GM12878 (cell line): ENCODE data around the gene GCNT3.

Experiments used
- LARP7 ChIP-seq: fragments of 450-650 bp; IDR thresholded peaks from 2 replicates; pipeline ENCODE4 v1.6.1; 2017; ENCODE audit warnings: mild to moderate bottlenecking
- TF ChIP-seq, protein P1 (sequence below), 3 experiments: IDR thresholded peaks in 2 of 3; conservative IDR thresholded peaks in 1 of 3; 2 replicates each; pipeline ENCODE4 v1.5.1; 2011; ENCODE audit warnings: low read depth in 3 of 3, low read length in 3 of 3, mild to moderate bottlenecking in 3 of 3, control low read depth in 2 of 3, moderate library complexity in 2 of 3, inconsistent platforms in 1 of 3, mixed read lengths in 1 of 3; ENCODE audit not compliant: control insufficient read depth in 2 of 3, insufficient read depth in 1 of 3; ENCODE audit errors: extremely low read depth in 1 of 3

DNA sequence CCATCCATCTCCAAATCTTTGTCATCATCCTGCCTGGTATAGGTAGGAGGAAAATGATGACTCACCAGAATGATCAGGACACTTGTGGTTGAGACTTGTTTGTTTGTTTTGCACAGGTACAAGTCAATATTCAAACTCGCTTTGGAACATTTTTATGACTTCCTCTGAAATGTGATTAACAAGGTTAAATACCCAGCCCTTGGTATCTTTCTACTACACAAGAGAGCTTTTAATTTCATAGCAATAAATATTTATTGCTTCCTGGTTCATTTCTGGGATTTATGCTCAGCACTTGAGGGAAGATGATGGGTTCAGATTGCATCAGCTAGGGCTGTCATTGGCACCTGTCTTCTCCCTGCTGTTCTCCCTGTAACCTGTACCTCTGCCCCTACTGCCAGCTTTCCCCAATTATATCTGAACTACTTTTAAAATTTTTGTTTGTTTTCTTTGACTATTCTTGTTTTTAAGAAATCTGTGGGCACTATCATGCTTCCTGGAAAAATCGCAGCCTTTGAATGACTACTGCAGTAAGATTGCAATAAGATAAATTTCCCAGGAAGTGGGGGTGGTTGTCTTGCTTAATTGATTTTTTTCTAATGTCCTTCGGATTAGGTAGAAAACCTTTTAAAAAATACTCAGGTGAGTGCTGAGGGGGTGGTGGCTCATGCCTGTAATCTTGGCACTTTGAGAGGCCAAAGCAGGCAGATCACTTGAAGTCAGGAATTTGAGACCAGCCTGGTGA lies 24.3 kb upstream of the GCNT3 start:
- TF ChIP-seq LARP7, result no peak
- TF ChIP-seq, protein P1, sequence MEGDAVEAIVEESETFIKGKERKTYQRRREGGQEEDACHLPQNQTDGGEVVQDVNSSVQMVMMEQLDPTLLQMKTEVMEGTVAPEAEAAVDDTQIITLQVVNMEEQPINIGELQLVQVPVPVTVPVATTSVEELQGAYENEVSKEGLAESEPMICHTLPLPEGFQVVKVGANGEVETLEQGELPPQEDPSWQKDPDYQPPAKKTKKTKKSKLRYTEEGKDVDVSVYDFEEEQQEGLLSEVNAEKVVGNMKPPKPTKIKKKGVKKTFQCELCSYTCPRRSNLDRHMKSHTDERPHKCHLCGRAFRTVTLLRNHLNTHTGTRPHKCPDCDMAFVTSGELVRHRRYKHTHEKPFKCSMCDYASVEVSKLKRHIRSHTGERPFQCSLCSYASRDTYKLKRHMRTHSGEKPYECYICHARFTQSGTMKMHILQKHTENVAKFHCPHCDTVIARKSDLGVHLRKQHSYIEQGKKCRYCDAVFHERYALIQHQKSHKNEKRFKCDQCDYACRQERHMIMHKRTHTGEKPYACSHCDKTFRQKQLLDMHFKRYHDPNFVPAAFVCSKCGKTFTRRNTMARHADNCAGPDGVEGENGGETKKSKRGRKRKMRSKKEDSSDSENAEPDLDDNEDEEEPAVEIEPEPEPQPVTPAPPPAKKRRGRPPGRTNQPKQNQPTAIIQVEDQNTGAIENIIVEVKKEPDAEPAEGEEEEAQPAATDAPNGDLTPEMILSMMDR (IDR thresholded peaks at IDR 0.05 in 2 of 3, conservative IDR thresholded peaks at IDR 0.05 in 1 of 3; ENCODE audit: control insufficient read depth in 2 of 3, extremely low read depth in 1 of 3, insufficient read depth in 1 of 3, low read depth in 3 of 3, low read length in 3 of 3), result no peak
